Mesothelial cell of epicardium (in vitro differentiated cells): Measurements from ENCODE around the gene CGAS. TPM values are rescaled to one million over a fixed set of nuclear protein-coding genes. Genes with fewer than 3 reads are reported as not detected.

Experiments
- DNase-seq, 2 experiments: peaks; one replicate each; pipeline ENCODE4 v3.0.0; 2021; ENCODE audit warnings: low spot score in 2 of 2; ENCODE audit not compliant: unreplicated experiment in 2 of 2
- H3K27ac Mint-ChIP-seq: 2 replicates; pipeline ENCODE4 v1.8.0; 2021; ENCODE audit warnings: mixed read lengths
- H3K27me3 Mint-ChIP-seq: 2 replicates; pipeline ENCODE4 v1.8.0; 2021; ENCODE audit warnings: low read depth, mixed read lengths
- H3K36me3 Mint-ChIP-seq: 2 replicates; pipeline ENCODE4 v1.8.0; 2021; ENCODE audit warnings: mixed read lengths
- H3K4me1 Mint-ChIP-seq: 2 replicates; pipeline ENCODE4 v1.8.0; 2021; ENCODE audit warnings: mixed read lengths
- H3K4me3 Mint-ChIP-seq: 2 replicates; pipeline ENCODE4 v1.8.0; 2021; ENCODE audit warnings: mild to moderate bottlenecking, moderate library complexity, mixed read lengths
- H3K9me3 Mint-ChIP-seq: 2 replicates; pipeline ENCODE4 v1.8.0; 2021; ENCODE audit warnings: mixed read lengths
- CTCF ChIP-seq: fragments of 200-600 bp; sonication (generic); IDR thresholded peaks from one replicate; pipeline ENCODE4 v1.5.0; 2021; ENCODE audit warnings: antibody characterized with exemption; ENCODE audit not compliant: unreplicated experiment
- total RNA-seq: library from RNA; stranded (reverse); gene quantifications from 3 replicates; pipeline ENCODE4 v1.2.1, GENCODE V29; 2021

Gene CGAS
- 0.27 to 0.65 TPM (median 0.52 TPM) in 3 replicates for total RNA-seq

- H3K4me3 Mint-ChIP-seq: peak within 1 kb of the TSS; percentile 33
- H3K27me3 Mint-ChIP-seq: peaks cover 20% of the 10 kb centered on the region
- no peak for DNase-seq
- no peaks in the 10 kb centered on the region for H3K9me3 Mint-ChIP-seq
- TF ChIP-seq CTCF: no peak
- H3K27ac Mint-ChIP-seq: no peak within 1 kb of the TSS
- no peaks in the 10 kb centered on the region for H3K36me3 Mint-ChIP-seq
- no peaks in the 10 kb centered on the region for H3K4me1 Mint-ChIP-seq
Measured at GRCh38 chr6:73452107-73452461, at the start of gene CGAS. Gene CGAS, minus strand, starts transcription at chr6:73452297. Its CDS starts 116 bp downstream, at chr6:73452181.

GRCh38 chr6:73497915-73498314, 45.8 kb upstream of the CGAS start:
- TF ChIP-seq CTCF: no peak
- no peaks in the 10 kb centered on the region for H3K4me1 Mint-ChIP-seq
- peaks cover 19% of the 10 kb centered on the region for H3K36me3 Mint-ChIP-seq
- H3K27ac Mint-ChIP-seq: no peak overlapping the region
- H3K27me3 Mint-ChIP-seq: no peaks in the 10 kb centered on the region
- no peaks in the 10 kb centered on the region for H3K9me3 Mint-ChIP-seq
- H3K4me3 Mint-ChIP-seq: no peak overlapping the region
- no peak for DNase-seq

- DNase-seq: no peak
- H3K27me3 Mint-ChIP-seq: no peaks in the 10 kb centered on the region
- no peak overlapping the region for H3K4me3 Mint-ChIP-seq
- H3K9me3 Mint-ChIP-seq: peaks cover 4% of the 10 kb centered on the region
- no peak for TF ChIP-seq CTCF
- H3K4me1 Mint-ChIP-seq: no peaks in the 10 kb centered on the region
- H3K27ac Mint-ChIP-seq: no peak overlapping the region
- H3K36me3 Mint-ChIP-seq: peaks cover 43% of the 10 kb centered on the region
Measured at GRCh38 chr6:73491377-73491776, 39.3 kb upstream of the CGAS start.

GRCh38 chr6:73487473-73487872, 35.4 kb upstream of the CGAS start:
- no peak overlapping the region for H3K4me3 Mint-ChIP-seq
- no peaks in the 10 kb centered on the region for H3K4me1 Mint-ChIP-seq
- DNase-seq: no peak
- no peaks in the 10 kb centered on the region for H3K27me3 Mint-ChIP-seq
- H3K9me3 Mint-ChIP-seq: peaks cover 4% of the 10 kb centered on the region
- TF ChIP-seq CTCF: no peak
- H3K36me3 Mint-ChIP-seq: peaks cover 50% of the 10 kb centered on the region
- no peak overlapping the region for H3K27ac Mint-ChIP-seq

- H3K36me3 Mint-ChIP-seq: peaks cover 51% of the 10 kb centered on the region
- no peak for DNase-seq
- H3K4me1 Mint-ChIP-seq: no peaks in the 10 kb centered on the region
- H3K4me3 Mint-ChIP-seq: no peak overlapping the region
- no peak overlapping the region for H3K27ac Mint-ChIP-seq
- no peaks in the 10 kb centered on the region for H3K27me3 Mint-ChIP-seq
- TF ChIP-seq CTCF: no peak
- peaks cover 4% of the 10 kb centered on the region for H3K9me3 Mint-ChIP-seq
Measured at GRCh38 chr6:73484438-73484837, 32.3 kb upstream of the CGAS start.

GRCh38 chr6:73481969-73482368, 29.9 kb upstream of the CGAS start:
- Mint-ChIP-seq H3K4me1 (no peaks in the 10 kb centered on the region), H3K36me3 (peaks cover 44% of the 10 kb centered on the region), H3K27me3 (no peaks in the 10 kb centered on the region), H3K27ac (no peak overlapping the region), H3K4me3 (no peak overlapping the region), H3K9me3 (no peaks in the 10 kb centered on the region)
- no peak for TF ChIP-seq CTCF
- no peak for DNase-seq
